ENCODE measurements around the gene LTBR.
"Not testable (repeated sequence)": the region's sequence is repeated elsewhere in the genome, so short reads cannot be mapped to it uniquely, and the experiment has no call there.

LTBR gene

DNA sequence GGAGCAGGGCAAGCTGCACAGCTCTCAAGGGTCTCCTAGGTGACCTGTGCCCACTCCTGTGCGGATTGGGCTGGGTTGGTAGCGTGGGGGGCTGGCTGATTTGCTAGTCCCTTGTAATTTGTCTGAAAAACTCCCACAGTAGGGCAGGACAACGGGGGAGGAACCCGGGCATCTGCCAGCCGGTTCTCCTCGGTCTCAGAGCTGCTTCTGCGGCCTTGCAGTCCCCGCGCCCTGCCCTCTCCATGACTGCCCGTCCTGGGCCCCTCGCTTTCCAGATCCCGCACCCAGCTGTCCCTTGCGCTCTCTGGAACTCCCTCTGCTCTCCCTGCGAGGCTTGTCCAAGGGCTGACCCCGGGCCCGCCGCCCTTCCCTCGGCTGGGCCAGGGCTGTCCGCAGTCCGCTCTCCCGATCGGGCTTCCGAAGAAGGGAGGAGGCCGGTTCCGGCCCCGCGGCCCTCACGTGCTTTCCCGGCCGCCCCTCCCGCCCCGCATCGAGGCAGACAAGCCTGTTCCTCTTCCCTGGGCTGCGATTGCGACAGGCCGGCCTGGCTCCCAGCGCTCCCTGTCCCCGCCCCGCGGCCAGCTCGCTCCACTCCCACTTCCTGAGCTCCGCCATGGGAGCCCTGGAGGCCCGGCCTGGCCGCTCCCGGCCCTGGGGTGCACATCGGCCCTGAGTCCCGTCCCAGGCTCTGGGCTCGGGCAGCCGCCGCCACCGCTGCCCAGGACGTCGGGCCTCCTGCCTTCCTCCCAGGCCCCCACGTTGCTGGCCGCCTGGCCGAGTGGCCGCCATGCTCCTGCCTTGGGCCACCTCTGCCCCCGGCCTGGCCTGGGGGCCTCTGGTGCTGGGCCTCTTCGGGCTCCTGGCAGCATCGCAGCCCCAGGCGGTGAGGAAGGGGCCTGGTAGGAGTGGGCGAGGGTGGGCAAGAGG lies at the start of gene LTBR:
Gene LTBR (plus strand): TSS at position 591 of the 927 bp plus-strand sequence. CDS start 197 bp downstream, at position 788.
- no peak for DNase-seq

DNA sequence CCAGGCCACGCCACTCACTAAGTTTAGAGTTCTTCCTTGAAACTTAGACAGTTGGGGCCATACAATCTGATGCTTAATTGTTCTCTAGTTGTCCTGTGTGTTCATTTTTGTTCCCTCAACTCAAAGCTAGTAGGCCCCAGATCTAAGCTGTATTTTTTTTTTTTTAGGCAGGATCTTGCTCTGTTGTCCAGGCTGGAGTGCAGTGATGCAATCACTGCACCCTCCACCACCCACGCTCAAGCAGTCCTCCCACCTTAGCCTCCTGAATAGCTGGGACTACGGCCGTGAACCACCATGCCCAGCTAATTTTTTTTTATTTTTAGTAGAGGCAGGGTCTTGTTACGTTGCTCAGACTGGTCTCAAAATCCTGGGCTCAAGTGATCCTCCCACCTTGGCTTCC lies 49.6 kb upstream of the LTBR start:
- no peak for DNase-seq

DNA sequence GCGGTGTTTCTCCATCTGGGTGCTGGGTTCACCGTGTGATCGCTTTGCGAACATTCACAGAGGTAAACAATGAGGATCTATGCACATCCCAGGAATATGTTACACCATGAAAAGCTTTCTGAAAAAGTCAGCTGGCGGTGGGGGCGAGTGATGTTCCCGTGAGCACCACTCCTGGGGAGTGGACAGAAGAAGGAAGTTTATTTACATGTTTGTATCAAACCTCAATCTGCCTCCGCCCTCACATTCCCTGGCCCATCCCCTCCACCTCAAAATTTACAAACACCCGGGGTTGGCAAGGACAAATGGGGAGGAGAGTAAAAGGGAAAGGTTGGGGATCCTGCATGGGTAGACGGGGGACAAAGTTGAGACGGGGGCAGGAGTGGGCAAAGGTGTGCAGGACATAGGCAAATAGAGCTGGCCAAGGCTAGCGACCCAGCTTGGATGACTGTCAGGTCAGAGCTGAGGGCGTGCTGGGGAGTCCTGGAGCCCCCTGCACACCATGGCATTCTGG lies 49.0 kb upstream of the LTBR start:
- no peak for DNase-seq

DNA sequence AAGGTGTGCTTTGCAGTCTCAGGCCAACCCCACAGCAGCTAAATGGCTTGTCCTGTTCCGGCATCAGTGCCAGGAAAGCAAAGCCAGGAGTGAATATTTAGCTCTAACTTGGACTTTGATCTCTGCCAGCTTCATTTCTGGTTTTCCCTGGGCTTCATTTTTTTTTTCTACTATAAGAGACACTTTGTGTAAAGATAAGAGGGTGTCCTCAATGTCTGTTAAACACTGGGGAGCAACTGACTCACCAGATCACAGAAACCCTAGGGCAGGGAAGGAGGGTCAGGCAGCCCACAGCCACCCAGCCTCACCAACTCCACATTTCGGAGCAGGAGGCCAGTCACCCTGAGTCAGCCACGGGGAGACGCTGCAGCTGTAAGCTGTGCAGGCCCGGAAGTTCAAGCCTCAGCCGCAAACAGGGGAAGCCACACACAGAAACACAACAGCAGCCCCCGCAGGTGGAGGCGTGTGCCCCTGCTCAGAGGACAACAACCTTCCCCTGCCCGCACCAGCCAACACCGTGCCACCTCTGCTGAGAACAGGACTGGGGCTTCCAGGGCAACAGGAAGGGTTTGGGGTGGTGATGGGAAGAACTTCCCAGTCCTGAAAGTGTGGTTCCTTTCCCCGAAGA lies 48.4 kb upstream of the LTBR start:
- no peak for DNase-seq

DNA sequence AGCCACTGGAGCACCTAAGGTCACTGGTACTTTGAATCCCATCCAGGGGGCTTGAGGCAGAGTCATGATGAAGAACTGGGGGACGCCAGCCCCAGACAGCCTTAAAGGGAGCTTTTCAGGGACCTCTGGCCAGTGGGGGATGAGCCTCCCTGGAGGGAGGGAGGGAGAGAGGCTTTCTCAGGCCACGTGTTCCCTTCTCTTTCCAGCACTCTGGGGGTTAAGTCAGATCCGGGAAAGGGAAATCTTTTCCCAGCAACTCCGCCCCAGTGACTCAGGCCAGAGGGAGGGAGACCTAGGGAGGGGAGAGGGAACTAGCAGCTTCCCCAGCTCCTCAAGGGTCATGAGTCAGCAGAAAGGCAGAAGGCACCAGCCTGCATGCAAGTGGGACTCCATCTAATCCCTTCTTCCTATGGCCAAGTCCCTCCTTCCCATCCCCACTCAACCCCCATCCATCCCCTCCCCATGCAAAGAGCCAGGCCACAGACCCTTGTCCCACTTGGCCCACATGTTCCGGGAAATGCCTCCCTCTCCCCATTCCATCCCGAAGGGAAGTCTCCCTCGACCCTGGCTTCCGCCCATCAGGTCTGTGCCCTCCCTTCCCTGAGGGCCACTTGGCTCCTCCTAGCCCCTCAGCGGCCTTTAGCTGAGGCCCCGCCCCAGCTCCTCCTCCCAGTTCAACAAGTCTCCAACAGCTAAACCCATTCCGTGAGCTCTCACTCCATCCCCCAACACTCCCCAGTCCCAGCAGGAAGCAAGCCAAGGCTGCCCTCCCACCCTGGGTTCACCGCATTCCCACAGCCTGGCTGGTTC lies 47.7 kb upstream of the LTBR start:
- peak; percentile 52 for DNase-seq

DNA sequence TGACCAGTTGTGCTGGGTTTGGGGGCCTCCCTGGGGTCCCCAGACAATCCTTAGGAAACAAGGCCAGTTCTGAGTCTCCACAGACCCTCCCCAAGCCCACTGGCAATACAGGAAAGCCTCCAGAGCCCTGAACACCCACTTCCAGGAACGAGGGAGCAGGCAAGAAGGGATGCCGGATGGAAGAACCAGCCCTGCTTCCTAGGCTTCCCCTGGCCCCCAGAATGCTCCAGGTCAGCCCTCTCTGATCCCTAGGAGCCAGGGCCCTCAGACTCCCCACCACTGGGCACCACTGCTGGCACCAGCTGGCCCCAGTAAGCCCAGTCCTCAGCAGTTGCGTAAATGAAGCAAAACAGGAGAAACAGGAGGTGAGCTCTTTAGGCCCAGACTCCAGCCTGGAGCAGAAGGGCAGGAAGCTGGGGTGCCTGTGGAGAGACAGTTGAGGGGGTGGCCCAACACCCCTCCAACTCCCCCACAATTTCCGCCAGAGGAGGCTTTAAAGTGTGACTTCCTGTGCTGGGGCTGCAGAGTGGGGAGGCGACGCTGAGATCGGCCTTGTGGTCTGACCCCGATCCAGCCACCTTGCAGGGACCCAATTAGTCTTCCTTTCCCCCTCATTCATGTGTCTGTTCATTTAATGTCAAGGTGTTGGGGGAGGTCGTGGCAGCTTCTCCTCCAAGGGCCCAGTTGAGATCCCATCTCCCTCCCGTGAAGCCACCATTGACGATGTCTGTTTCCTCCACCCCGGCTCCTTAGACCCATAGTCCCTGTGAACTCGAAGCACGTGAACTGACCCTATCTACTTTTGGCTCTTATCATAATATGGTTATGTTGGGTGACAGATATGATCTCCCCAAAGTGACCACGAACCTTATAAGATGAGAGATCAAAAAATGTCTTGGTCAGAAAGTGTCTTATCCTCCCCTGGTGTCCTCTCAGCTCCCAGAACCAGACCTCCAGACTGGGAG lies 46.8 kb upstream of the LTBR start:
- no peak for DNase-seq

DNA sequence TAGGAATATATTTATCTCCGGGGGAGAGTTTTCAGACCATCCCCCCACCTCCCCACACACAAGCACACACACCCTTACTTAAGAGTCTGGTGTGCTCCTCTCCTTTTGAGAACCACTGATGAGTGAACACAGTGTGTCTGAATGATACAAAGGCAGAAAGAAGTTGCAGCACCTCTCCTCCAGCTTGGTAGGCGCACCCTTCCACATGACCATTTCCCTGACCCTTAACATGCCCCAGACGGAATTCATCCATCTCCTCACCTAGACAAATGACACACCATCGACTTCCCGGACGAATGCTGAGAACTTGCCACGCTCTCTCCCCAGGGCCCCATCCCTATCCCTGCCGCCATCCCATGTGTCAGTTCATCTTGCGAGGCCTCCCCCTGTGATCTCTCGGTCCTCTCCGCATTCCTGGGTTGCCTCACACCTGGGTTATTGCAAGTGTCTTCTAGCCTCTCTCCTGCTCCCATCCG lies 46.0 kb upstream of the LTBR start:
- no peak for DNase-seq

DNA sequence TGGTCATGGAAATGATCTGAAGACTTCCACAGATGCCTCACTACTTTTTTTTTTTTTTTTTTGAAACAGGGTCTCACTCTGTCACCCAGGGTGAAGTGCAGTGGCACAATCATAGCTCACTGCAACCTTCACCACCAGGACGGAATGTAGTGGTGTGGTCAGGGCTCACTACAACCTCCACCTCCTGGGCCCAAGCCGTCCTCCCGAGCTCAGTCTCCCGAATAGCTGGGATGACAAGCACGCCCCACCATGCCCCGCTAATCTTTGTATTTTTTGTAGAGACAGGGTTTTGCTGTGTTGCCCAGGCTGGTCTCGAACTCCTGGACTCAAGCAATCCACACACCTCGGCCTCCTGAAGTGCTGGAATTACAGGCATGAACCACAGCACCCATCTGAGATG lies 45.4 kb upstream of the LTBR start:
- not testable (repeated sequence) for DNase-seq

DNA sequence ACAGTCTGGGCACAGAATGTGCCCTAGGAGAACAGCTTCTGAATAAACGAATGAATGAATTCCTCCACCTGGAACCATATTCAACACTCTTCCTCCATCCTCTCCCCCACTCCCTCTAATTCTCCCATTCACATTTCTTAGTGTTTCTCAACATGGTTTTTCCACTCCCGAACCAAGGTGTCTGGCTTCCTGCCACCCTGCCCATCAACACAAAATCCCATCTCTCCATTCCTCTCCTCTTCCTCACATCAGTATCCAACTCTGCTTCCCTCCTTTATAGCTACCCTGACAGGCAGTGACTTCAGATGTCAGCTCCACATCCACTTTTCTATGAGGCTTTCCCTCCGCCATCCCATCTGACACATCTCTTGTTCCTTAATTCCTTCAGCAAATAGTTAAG lies 45.0 kb upstream of the LTBR start:
- DNase-seq, result no peak

DNA sequence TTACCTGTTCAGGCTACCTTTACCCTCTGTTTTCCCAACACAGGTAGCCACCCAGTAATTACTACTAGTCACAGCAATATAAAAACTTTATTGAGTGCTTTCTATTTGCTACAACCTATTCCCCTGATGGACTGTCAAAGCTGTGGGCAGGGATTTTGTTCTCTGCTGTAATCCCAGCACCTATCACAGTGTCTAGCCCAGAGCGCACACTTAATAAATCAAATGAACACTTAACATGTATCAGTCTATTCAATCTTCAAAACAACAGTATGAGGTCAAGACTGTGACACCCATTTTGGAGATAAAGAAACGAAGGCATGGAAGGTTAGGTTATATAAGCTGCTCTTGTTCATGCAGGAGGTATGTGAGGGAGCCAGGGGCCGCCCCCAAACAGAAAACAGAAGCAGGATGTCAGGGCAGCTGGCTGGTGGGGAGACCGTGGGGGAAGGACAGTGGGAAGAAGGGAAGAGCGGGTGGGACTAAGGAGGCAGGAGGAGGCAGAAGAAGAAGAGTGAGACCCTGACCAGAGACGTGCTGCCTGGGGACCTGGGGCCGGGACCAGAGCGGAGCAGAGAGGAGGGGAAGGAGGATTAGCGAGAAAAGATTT lies 43.8 kb upstream of the LTBR start:
- no peak for DNase-seq

DNA sequence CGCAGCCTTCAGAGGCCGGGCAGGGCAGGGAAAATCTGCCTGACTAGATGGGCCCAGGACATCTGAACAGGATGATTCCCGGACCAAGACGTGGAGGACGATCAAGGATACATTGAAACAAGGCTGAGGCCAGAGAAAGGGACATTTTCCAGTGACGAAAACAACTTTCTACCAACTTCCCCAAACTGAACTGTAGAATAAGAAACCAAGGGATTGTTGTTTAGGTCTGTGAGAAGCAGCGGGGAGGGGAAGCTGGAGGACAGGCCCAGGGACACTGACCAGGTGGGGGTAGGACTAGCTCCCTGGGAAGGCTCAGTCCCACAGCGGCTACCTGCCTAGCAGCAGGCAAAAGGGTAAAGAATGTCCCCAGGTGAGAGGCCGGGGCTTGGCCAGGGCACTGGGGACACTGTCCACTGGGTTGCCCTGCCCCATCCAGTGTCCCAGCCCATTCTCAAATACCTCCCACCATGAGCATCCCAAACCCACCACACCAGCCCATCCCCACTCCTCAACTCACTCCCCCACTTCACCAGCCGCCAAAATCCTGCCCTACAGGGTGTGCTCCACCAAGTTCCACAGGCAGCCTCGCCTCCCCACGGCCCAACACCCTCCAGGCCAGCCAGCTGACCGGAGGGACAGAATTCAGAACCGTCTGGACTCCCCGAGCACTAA lies 43.1 kb upstream of the LTBR start:
- DNase-seq, result no peak

DNA sequence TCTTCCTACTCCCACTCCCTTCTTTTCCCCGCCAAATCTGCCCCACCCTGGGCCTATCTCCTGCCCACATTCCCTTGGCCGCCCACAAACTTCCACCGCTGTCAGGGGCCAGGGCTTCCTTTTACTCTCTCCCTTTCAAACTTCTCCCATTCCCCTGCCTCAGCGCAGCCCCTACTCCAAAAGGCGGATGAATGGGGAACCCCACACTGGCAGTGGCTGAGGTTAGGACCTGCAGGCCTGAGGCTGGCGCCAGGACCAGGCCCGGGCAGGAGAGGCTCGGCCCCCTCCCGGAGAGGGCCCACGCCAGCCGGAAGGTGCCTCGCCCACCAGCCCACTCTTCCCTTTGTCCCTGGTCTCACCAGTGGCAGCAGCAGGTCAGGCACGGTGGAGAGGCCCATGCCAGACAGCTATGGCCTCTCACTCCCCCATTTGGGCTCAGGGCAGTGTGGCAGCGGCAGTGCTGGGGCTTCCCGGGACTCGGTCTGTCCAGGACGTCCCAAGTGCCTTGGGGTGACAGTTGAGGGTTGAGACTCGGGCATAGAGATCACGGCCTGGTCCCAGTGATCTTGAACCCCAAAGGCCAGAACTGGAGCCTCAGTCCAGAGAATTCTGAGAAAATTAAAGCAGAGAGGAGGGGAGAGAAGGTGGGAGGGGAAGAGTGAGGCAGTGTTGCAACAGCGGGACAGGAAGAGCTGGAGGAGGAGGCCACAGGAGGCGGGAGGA lies 42.4 kb upstream of the LTBR start, which contains the start of gene TNFRSF1A:
Gene TNFRSF1A (minus strand): TSS at position 660 of the 723 bp plus-strand sequence. CDS start 262 bp downstream, at position 398.
- DNase-seq, result no peak

DNA sequence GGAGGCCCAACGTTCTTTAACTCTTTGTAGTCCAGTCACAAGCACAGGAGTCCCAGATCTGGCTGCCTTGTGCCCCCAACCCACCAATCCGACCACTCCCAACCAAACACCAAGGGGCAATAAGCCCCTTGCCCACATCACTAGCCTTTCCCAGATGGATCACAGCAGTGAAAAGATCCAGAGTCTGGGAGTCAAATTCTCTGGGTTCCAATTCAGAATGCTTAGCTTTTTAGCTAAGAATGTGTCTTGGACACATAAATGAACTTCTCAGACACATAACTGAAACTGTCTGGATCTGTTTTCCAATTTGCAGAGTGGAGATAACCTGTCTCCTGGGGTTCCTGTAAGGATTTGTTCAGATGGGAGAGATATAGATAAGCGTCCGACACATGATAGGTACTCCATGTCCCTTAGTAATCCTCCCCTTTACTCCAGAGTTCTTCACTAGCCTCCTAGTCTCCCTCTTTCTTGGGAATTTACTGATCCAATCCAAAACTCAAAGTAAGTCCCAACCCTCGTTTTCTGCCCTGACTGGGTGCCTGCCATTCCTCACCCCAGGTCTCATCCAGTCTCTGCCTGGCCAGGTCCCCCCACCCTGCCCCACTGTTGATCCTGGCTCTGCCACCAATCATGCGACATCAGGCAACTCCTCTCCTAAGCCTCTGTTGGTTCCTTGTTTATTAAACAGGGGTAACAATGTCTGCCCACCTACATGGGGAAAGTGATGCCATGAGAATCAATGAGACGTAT lies 41.6 kb upstream of the LTBR start:
- DNase-seq, result no peak

DNA sequence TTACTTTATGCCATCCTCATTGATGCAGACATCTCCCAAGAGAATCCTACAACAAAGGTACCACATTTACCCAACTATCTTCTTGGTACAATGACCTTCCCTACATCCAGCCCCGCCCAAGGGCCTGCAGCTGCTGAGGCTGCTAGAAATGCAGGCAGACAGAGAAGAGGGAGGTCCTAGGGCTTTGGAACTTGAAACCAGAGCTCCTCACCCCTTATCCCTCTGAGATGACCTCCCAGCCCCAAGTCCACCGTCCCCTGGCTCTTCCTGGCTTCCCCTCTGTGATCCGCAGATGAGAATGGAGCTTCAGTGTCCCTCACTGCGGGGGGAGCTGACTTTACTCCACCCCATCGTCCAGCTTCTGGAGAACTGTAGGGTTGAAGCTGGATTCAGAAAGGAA lies 40.4 kb upstream of the LTBR start:
- no peak for DNase-seq

DNA sequence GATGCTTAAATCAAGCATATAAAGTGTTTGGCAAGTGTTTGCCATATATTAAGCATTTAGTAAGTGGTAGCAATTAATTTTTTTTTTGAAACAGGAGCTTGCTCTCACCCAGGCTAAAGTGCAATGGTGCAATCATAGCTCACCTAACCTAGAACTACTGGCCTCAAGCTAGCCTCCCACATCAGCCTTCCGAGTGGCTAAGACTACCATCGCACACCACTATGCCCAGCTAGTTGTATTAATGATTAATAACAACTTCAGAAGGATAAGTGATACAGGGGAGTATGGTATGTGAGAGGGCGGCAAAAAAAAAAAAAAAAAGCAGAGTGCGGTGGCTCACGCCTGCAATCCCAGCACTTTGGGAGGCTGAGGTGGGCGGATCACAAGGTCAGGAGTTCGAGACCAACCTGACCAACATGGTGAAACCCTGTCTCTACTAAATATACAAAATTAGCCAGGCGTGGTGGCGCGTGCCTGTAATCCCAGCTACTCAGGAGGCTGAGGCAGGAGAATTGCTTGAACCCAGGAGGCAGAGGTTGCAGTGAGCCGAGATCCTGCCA lies 39.8 kb upstream of the LTBR start:
- DNase-seq, result not testable (repeated sequence)

DNA sequence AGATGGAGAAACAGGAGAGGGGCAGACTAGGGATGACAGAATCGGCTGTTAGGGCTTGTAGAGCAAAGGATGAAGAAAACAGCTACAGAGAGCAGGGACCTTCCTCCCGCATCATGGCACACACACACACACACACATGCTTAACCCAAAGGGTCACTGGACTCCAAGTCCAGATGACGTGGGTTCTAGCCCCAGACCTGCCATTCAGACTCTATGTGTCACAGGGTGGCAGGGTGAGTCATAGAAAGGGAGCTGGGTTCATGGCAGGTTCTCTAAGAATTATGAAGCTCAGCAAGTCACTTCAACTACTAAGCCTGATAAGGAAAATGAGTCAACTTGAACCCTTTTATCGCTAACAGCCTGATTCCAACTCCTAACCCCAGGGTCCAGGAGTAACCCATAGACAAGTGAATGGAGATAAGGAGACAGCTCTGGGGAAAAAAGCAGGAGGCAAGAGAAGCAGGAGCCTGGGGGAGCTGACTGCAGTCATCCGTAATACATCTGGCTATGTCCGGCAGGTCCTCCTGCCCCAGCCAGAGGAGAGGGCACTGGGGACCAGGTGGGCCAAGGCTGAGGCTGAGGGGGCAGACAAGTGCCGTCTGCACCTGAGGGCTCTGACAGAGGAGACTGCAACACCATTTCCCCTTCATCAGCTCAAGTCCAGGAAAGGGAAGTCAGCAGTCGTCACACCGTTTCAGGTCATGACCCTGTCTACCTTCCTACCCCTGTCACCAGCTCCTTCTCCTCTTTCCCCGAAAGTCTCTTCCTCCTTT lies 38.5 kb upstream of the LTBR start:
- no peak for DNase-seq

DNA sequence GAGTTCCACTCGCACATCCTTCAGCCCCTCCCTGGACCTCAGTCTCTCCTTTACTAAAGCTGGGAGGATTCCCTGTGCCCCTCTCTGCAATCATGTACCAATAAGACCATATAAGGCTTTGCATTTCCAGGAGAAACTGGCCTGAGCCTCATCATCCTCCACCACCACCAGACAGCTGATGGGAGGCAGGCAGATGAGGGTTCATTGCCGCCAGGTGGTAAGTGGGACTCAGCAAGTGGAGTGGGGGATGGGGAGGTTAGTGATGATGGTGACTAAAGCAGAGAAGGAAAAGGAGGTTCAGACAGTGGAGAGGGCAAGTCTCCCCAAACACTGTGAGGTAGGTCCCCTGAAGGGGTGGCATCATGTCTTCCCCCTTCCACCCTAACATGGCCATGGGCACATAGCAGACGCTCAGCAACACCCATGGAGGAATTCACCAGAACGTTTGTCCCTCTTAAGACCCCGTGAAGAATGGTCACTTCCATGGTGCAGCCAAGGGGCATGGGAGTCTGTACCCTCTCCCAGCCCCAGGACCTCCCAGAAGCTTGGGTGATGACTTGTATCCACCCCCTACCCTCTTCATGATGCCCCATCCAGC lies 37.6 kb upstream of the LTBR start:
- no peak for DNase-seq

DNA sequence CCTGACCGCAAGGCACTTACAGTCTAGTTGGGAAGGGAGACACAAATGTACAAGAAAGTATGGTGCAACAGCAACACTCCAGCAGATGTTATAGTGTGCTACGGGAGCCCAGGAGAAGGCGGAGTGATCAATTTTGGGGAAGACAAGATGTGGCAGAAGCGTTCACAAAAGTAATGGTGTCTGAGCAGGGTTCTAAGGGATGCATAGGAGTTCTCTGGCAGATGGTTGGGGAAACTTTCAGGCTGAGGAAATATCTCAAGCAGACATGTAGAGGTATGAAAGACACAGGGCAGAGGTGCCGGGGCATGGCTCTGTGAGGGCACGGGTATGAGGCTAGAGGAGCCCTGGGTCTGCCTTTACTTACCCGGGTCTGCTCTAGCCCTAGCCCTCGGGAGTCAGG lies 37.0 kb upstream of the LTBR start:
- DNase-seq, result no peak

Data from NCI-H446 treated with DMSO at 0.1 percent for 48 hours (cell line).